SJSA1 (cell line): Measurements from ENCODE around the gene SPECC1. TPM values are rescaled to one million over a fixed set of nuclear protein-coding genes. Genes with fewer than 3 reads are reported as not detected.
"Not testable (repeated sequence)": the region's sequence is repeated elsewhere in the genome, so short reads cannot be mapped to it uniquely, and the experiment has no call there.

Experiments
- DNase-seq, 2 experiments: peaks; one replicate each; pipeline ENCODE4 v3.0.0-alpha.2; 2015 to 2020; ENCODE audit warnings: low spot score in 2 of 2, low read depth in 1 of 2
- H3K27ac ChIP-seq: fragments of 250-450 bp; sonication (Bioruptor Pico); 2 replicates; pipeline ENCODE4 v1.5.1; 2020; ENCODE audit warnings: mild to moderate bottlenecking, moderate library complexity
- H3K27me3 ChIP-seq: fragments of 250-450 bp; sonication (Bioruptor Pico); replicated peaks from 2 replicates; pipeline ENCODE4 v1.5.1; 2020; ENCODE audit warnings: mild to moderate bottlenecking, moderate library complexity
- H3K36me3 ChIP-seq: fragments of 250-450 bp; sonication (Bioruptor Pico); 2 replicates; pipeline ENCODE4 v1.5.1; 2020; ENCODE audit warnings: mild to moderate bottlenecking
- H3K4me1 ChIP-seq: fragments of 250-450 bp; sonication (Bioruptor Pico); replicated peaks from 2 replicates; pipeline ENCODE4 v1.6.1; 2021; ENCODE audit warnings: mild to moderate bottlenecking
- H3K4me3 ChIP-seq: fragments of 250-450 bp; sonication (Bioruptor Pico); 2 replicates; pipeline ENCODE4 v1.5.1; 2020; ENCODE audit warnings: mild to moderate bottlenecking
- H3K9me3 ChIP-seq: fragments of 250-450 bp; sonication (Bioruptor Pico); replicated peaks from 2 replicates; pipeline ENCODE4 v1.5.1; 2020; ENCODE audit warnings: mild to moderate bottlenecking
- total RNA-seq: library from RNA; depleted of rRNA; stranded (reverse); fragments of >200 nt; shearing (Covaris generic); gene quantifications from 2 replicates; pipeline ENCODE4 v1.2.3, GENCODE V29; 2014

Gene SPECC1
- total RNA-seq, 1 experiment from 2014 or later = 81.0 TPM

DNA sequence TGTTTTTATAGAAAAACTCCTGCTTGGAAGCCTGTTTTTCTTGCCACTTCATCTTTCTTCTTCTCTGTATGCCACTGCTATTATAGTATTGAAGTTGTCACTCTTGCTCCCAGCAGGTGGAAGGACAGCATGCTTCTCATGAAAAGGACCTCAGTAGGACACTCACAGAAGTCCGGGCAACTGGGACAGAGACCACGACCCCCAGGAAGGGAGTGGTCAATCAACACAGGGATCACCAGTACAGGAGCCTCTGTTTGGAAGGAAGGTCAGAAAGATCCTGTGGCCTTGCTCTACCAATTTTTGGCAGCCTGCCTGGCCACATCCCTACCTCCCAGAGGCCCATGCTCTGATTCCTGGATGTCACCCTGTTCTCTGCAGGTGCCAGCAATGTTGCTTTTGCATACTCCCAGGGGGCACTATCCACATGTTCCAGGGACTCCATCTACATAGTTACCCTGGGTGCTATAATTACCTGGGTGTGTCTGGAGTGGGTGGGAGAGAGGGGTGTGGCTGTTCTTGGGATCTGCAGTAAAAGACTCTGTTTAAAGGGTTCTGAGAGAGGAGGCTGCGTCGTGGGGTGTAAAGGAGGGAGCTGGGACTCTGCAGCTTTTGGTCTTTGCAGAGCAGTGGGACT lies 17.8 kb upstream of the SPECC1 start:
- Histone ChIP-seq H3K4me1 (peaks cover 3% of the 10 kb centered on the region; the same call in 1 of the 2 replicates), H3K27ac (no peak overlapping the region), H3K4me3 (no peak overlapping the region), H3K36me3 (no peaks in the 10 kb centered on the region), H3K9me3 (no peaks in the 10 kb centered on the region), H3K27me3 (no peaks in the 10 kb centered on the region)
- peak in 1 of 2 experiments; percentile 10 for DNase-seq

DNA sequence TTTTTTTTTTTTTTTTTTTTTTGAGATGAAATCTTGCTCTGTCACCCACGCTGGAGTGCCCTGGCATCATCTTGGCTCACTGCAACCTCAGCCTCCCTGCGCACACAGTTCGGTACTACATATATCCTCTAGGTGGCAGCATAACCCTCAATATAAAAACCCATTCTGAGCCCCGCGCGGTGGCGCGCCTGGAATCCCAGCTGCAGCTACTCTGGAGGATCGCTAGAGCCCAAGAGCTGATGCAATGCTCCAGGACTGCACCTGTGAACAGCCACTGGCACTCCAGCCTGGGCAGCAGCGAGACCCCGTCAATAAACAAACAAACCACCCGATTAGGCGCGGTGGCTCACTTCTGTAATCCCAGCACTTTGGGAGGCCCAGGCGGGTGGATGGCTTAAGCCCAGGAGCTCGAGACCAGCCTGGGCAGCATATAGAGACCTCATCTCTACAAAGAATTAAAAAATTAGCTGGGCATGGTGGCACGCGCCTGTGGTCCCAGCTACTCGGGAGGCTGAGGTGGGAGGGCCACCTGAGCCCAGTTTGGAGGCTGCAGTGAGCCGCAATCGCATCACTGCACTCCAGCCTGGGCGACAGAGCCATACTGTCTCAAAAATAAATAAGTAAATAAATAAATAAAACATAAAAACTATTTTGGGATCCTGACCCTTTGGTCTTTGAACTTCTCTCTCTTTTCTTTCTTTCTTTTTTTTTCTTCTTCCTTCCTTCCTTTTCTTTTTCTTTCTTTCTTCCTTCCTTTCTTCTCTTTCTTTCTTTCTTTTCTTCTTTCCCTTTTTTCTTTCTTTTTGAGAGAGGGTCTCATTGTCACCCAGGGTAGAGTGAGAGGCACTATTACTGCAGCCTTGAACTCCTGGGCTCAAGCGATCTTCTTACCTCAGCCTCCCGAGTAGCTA lies 16.1 kb upstream of the SPECC1 start:
- Histone ChIP-seq H3K4me1 (peaks cover 3% of the 10 kb centered on the region; the same call in 1 of the 2 replicates), H3K4me3 (no peak overlapping the region), H3K9me3 (no peaks in the 10 kb centered on the region), H3K27me3 (no peaks in the 10 kb centered on the region), H3K36me3 (no peaks in the 10 kb centered on the region), H3K27ac (no peak overlapping the region)
- peak; percentile 62 to 81 for DNase-seq

DNA sequence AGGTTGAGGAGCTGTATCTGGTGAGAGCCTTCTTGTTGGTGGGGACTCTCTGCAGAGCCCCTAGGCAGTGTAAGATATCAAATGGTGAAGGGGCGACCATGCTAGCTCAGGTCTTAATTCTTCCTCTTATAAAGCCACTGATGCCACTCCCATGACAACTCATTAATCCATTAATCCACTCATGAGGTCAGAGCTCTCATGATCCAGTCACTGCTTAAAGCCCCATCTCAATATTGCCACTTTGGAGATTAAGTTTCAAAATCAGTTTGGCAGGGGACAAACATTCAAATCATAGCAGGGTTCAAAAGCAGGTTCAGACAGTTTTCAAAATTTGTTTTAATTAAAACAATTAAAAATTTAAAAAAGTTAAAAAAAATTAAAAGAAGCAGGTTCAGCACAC lies 13.1 kb upstream of the SPECC1 start:
- H3K27me3 ChIP-seq = no peaks in the 10 kb centered on the region
- no peak overlapping the region for H3K27ac ChIP-seq
- no peaks in the 10 kb centered on the region for H3K36me3 ChIP-seq
- H3K4me3 ChIP-seq = no peak overlapping the region
- peaks cover 3% of the 10 kb centered on the region; the same call in 1 of the 2 replicates for H3K4me1 ChIP-seq
- no peaks in the 10 kb centered on the region for H3K9me3 ChIP-seq
- no peak for DNase-seq

DNA sequence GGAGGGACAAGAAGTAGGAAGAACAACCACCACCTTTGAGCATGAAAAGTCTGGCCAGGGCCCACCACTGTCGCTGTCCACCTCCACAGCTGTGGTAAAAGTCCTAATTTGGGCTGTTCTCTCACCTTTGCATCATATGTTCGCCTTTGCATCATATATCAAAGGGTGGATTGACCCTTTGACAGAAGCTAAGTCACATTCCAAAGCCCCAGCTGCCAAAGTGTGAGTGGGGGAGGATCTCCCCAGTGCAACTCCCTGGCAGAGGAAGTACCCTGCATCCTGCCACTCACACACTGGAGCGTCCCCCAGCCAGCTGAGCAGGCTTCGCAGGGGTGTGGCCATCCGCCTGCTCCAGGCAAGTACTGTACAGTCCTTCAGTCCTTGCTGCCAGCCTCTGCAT lies 12.7 kb upstream of the SPECC1 start:
- no peaks in the 10 kb centered on the region for H3K27me3 ChIP-seq
- no peaks in the 10 kb centered on the region for H3K36me3 ChIP-seq
- no peak overlapping the region for H3K27ac ChIP-seq
- H3K9me3 ChIP-seq = no peaks in the 10 kb centered on the region
- DNase-seq = no peak
- H3K4me1 ChIP-seq = peaks cover 3% of the 10 kb centered on the region; the same call in 1 of the 2 replicates
- H3K4me3 ChIP-seq = no peak overlapping the region

DNA sequence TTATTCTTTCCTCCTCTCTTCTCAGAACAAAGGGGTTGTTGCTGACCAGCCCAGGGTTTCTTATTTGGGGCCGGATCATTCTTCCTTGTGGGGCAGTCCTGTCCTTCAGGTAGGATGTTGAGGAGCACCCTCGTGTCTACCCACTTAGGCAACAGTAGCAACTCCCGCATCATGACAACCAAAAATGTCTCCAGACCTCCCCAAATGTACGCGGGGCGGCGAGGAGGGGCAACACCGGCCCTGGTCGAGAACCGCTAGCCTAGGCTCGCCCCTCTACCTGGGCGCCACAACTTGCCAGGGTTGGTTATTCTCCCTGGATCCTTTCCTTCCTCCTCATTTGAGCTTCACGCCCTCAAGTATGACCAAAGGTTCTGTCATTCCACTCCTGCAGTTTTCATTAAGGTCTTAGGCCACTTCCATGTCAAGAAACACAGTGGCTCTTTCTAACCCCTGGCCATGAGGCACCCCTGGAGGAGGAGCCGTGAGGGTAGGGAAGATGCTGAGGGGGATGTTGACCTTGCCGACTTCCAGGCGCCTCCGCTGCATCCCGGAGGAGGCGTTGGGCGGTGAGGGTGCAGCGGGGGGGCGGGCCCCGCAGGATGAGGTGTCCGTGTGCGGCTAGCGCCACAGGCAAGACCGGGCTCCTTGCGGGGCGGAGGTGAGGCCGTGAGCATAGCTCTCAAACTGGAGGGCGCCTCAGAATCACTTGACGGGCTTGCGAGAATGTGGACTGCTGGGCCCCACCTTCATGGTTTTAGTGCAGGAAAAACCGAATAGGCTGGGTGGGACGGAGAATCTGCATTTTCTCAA lies 712 bp upstream of the SPECC1 start:
- no peak for DNase-seq
- peak overlapping the region; percentile 35 for H3K4me3 ChIP-seq
- H3K4me1 ChIP-seq = peaks cover 18% of the 10 kb centered on the region
- H3K36me3 ChIP-seq = no peaks in the 10 kb centered on the region
- H3K27ac ChIP-seq = no peak overlapping the region
- H3K27me3 ChIP-seq = peaks cover 50% of the 10 kb centered on the region
- no peaks in the 10 kb centered on the region for H3K9me3 ChIP-seq

DNA sequence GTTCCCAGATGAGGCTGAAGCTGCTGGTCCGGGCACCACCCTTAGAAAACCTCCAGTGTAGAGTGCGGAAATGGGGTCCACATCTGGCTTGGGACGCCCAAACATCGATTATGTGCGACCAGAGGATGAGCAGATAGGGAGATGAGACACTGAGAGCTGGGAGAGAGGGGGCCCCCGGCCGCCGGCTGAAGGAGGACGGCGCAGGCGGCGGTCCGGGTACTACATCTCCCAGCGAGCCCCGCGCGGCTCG lies 182 bp upstream of the SPECC1 start:
- no peak for DNase-seq
- H3K4me3 ChIP-seq = peak overlapping the region; percentile 35
- no peaks in the 10 kb centered on the region for H3K9me3 ChIP-seq
- H3K27me3 ChIP-seq = peaks cover 50% of the 10 kb centered on the region
- H3K4me1 ChIP-seq = peaks cover 18% of the 10 kb centered on the region
- no peaks in the 10 kb centered on the region for H3K36me3 ChIP-seq
- H3K27ac ChIP-seq = no peak overlapping the region

DNA sequence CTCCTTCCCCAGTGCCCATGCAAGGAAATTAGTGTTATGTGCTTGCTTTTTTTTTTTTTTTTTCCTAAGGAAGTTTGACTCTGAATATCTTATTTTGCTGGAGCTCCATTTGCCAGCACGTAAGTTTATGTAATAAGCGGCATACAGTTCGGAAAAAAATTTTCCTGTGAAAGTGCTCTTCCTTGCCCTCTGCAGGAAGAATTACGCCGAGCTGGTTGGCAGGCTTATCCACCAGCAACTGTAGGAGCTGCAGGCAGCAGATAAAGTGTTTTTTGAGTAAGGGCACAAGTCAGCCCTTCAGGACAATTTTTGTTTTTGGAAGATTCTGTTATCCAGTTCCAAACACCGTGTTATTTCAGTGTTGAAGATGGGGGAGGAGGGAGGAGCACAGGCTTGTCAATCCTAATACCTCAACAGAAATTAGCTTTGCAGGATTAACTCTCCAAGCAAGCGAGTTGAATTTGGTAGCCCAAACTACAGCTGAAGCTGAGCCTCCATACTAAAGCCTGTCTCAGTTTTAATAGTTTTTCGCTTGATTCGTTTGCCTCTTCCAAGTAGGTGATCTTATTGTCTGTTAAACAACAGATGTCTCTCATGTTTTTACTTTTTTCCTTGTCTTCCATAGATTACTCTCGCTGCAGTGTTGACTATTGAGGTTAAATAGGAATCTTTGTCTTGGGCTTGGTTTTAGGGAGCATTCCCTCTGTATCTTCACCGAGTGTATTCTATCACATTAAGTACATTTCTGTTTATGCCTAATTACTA lies 1.1 kb downstream of the SPECC1 start:
- H3K9me3 ChIP-seq = no peaks in the 10 kb centered on the region
- H3K27ac ChIP-seq = no peak overlapping the region
- peak in 1 of 2 experiments; percentile 25 for DNase-seq
- peaks cover 50% of the 10 kb centered on the region for H3K27me3 ChIP-seq
- H3K4me1 ChIP-seq = peaks cover 18% of the 10 kb centered on the region
- peak overlapping the region; percentile 35 for H3K4me3 ChIP-seq
- H3K36me3 ChIP-seq = no peaks in the 10 kb centered on the region

DNA sequence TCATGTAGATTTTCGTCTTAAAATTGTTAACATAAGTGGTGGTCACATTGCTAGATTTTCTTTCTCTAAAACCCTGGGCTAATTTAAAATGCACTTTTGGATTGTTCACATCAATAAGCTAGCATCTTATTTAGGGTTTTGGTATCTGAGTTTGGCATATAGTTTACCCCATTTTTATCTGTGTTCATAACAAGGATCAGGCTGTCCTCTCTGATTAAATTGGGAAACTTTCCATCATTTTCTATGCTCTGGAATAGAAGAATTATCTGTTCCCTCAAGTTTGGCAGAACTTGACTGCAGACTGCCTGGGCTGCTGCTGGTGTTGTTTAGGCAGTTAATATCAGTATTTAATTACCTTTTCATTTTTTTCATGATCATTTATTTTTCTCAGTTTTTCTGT lies 1.8 kb downstream of the SPECC1 start:
- H3K4me3 ChIP-seq = no peak overlapping the region
- peaks cover 50% of the 10 kb centered on the region for H3K27me3 ChIP-seq
- DNase-seq = no peak
- no peak overlapping the region for H3K27ac ChIP-seq
- H3K9me3 ChIP-seq = no peaks in the 10 kb centered on the region
- no peaks in the 10 kb centered on the region for H3K36me3 ChIP-seq
- peaks cover 18% of the 10 kb centered on the region for H3K4me1 ChIP-seq

DNA sequence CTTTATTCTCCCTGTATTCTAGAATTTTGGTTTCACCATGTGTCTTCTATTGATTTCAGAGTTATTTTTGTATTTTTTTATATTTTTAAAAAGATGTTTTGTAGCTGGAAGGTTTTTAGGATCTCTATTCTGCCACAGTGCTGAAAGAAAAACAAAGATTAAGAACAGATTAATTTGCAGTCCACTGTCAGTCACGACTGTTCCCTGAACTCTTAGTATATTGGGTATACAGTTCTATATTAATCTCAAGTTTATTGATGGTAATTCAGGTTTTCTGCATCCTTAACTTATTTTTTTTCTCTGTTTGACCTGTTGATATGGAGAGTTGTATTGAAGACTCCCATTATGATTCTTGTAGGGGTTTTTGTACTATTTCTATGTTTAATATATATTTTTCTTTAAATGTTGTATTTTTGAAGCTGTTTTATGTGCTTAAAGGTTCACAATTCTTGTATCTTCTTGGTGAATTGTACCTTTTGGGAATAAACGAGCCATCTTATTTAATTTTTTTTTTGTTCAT lies 2.9 kb downstream of the SPECC1 start:
- Histone ChIP-seq H3K27ac (no peak overlapping the region), H3K9me3 (no peaks in the 10 kb centered on the region), H3K36me3 (no peaks in the 10 kb centered on the region), H3K27me3 (peaks cover 38% of the 10 kb centered on the region), H3K4me1 (peaks cover 18% of the 10 kb centered on the region), H3K4me3 (no peak overlapping the region)
- no peak for DNase-seq

DNA sequence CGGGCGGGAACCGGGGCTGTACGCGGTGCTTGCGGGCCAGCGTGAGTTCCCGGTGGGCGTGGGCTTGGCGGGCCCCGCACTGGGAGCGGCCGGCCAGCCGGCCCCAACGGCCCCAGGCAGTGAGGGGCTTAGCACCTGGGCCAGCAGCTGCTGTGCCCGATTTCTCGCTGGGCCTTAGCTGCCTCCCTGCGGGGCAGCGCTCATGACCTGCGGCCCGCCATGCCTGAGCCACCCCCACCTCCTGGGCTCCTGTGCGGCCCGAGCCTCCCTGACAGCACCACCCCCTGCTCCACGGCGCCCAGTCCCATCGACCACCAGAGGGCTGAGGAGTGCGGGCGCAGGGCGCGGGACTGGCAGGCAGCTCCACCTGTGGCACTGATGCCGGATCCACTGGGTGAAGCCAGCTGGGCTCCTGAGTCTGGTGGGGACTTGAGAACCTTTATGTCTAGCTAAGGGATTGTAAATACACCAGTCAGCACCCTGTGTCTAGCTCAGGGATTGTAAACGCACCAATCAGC lies 7.4 kb downstream of the SPECC1 start:
- H3K36me3 ChIP-seq, H3K27me3 ChIP-seq, H3K4me3 ChIP-seq, H3K27ac ChIP-seq, H3K9me3 ChIP-seq, DNase-seq, H3K4me1 ChIP-seq: not testable (repeated sequence)

DNA sequence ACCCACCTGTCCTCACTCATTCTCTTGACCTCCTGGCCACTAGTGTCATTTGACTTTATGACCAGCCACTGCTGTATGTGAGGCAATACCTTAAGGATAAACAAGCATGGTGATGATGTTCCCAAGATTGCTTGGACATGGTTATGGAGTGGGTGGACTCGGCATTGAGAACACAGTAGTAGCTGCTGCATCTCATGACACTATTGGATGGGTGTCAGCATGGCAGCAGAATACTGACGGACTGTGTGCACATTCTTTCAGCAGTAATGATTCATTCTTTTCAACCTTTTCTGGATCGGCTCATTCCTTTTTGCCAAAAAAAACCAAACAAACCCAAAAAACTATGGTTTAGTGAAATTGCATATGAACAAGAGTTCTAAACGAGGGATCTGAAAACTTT lies 13.5 kb downstream of the SPECC1 start:
- no peak for DNase-seq
- H3K4me1 ChIP-seq = no peaks in the 10 kb centered on the region
- H3K27me3 ChIP-seq = peaks cover 7% of the 10 kb centered on the region
- no peaks in the 10 kb centered on the region for H3K36me3 ChIP-seq
- no peaks in the 10 kb centered on the region for H3K9me3 ChIP-seq
- H3K4me3 ChIP-seq = no peak overlapping the region
- H3K27ac ChIP-seq = no peak overlapping the region

DNA sequence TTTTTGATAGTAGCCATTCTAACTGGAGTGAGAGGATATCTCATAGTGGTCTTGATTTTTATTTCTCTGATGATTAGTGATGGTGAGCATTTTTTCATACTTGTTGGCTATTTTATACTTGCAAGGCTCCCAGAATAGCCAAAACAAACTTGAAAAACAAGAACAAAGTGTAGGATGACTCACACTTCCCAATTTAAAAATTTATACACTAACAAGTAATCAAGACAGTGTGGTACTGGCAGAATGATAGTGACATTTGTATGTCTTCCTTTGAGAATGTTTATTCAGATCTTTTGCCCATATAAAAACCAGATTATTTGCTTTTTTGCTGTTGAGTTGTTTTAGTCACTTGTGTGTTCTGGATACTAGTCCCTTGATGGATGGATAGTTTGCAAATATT lies 17.8 kb downstream of the SPECC1 start:
- H3K36me3 ChIP-seq = no peaks in the 10 kb centered on the region

DNA sequence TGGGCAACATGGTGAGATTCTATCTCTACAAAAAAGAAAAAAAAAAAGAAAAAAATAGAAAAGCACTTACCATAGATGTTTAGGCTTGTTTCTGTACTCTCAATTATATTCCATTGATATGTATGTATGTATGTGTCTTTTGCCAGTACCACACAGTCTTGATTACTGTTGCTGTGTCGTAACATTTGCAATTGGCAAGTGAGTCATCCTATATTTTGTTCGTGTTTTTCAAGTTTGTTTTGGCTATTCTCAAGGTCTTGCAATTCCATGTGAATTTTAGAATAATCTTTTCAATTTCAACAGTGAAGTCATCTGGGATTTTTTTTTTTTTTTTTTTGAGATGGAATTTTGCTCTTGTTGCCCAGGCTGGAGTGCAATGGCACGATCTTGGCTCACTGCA lies 19.3 kb downstream of the SPECC1 start:
- no peak overlapping the region for H3K4me3 ChIP-seq
- H3K36me3 ChIP-seq = no peaks in the 10 kb centered on the region
- H3K9me3 ChIP-seq = no peaks in the 10 kb centered on the region
- peaks cover 12% of the 10 kb centered on the region for H3K27me3 ChIP-seq
- no peak overlapping the region for H3K27ac ChIP-seq
- no peaks in the 10 kb centered on the region for H3K4me1 ChIP-seq
- no peak for DNase-seq

More for the DNA sequence above, 17.8 kb downstream of the SPECC1 start:
- Histone ChIP-seq H3K27ac (no peak overlapping the region), H3K9me3 (no peaks in the 10 kb centered on the region), H3K4me3 (no peak overlapping the region), H3K4me1 (no peaks in the 10 kb centered on the region), H3K27me3 (peaks cover 10% of the 10 kb centered on the region)
- DNase-seq = no peak
